Astrocyte of the cerebellum (primary cell): ENCODE data around the gene LSM10.

Experiments used
- DNase-seq: peaks from one replicate; pipeline ENCODE4 v3.0.0-alpha.2; 2011; ENCODE audit warnings: low read depth
- H3K4me3 ChIP-seq: 2 replicates; pipeline ENCODE4 v1.5.1; 2011; ENCODE audit warnings: mild to moderate bottlenecking, low read depth, low read length, moderate library complexity
- CTCF ChIP-seq: IDR thresholded peaks from 2 replicates; pipeline ENCODE4 v1.5.1; 2012; ENCODE audit warnings: low read length, low read depth, moderate library complexity, mild to moderate bottlenecking; ENCODE audit errors: missing control alignments
- in situ Hi-C: cut with HindIII; loops from 2 replicates; pipeline ENCODE4 v1.10.0; 2017; ENCODE audit warnings: low sequenced_read_pairs

LSM10 gene

GRCh38 chr1:36440646-36441045, 42.9 kb upstream of the LSM10 start:
- no peak for DNase-seq
- in situ Hi-C loops = no loop called here
- TF ChIP-seq CTCF = no peak
- H3K4me3 ChIP-seq = no peak overlapping the region

DNA sequence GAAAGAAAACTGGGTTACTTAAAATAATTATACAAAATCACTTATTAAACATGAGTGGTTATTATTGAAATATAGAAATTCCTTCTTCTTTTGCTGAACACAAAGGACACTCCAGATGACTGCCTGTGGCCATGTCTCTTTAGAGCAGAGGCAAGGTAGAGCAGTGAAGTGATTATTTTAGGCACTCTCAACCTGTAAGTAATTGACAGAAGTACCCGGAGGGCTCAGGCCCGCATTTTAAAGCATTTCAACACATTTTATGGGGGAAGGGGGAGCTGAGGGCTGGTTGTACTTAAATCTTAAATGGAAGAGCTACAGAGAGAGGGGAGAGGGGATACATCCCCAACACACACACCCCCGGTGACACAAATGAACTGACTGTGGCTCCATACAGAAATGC, 42.3 kb upstream of the LSM10 start:
- no peak overlapping the region for H3K4me3 ChIP-seq
- no peak for TF ChIP-seq CTCF
- in situ Hi-C loops = no loop called here
- DNase-seq = no peak

- in situ Hi-C loops = no loop called here
- no peak for DNase-seq
- TF ChIP-seq CTCF = no peak
- H3K4me3 ChIP-seq = no peak overlapping the region
Measured at GRCh38 chr1:36438715-36439114, 41.0 kb upstream of the LSM10 start.

DNA sequence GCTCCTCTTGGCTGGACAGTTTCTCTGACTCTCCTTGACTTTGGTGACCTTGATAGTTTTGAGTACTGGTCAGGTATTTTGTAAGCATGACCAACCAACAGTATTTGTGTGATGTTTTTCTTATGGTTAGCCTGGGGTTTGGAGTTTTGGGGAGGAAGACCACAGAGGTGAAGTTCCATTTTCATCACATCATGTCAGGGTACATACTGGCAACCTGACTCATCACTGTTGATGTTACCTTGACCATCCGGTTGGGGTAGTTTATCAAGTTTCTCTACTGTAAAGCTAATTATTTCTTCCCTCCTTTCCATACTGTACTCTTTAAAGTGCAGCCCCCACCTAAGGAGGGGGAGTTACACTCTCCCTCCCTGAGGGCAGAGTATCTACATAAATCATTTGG, 39.1 kb upstream of the LSM10 start:
- H3K4me3 ChIP-seq = no peak overlapping the region
- in situ Hi-C loops = no loop called here
- TF ChIP-seq CTCF = no peak
- DNase-seq = peak; percentile 12

GRCh38 chr1:36433102-36433501, 35.4 kb upstream of the LSM10 start:
- in situ Hi-C loops = no loop called here

DNA sequence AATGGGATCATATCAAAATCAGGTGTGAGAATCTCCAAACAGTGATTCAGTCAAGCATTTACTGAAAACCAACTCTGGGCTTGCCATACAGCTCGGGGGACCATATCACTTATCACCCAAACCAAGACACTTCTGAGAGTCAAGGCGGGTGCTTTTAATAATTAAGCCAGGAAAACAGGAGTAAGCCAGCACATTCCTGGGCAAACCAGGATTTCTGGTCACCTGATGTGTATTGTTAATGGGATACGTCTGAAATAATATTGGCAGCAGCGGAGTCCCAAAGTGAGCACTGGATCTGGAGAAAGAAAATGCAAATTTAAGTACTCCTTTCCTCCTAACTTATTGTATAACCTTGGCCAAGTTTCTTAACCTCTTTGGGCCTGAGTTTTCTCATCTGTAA, 34.9 kb upstream of the LSM10 start:
- DNase-seq = no peak
- no peak for TF ChIP-seq CTCF
- H3K4me3 ChIP-seq = no peak overlapping the region
- in situ Hi-C loops = no loop called here

More at GRCh38 chr1:36433102-36433501, 35.4 kb upstream of the LSM10 start:
- TF ChIP-seq CTCF = no peak
- H3K4me3 ChIP-seq = no peak overlapping the region
- no peak for DNase-seq

GRCh38 chr1:36425791-36426190, 28.1 kb upstream of the LSM10 start:
- in situ Hi-C loops = no loop called here
- TF ChIP-seq CTCF = no peak
- no peak for DNase-seq
- H3K4me3 ChIP-seq = no peak overlapping the region
